ENCODE measurements around the gene SLC34A1.

The SLC34A1 gene

GRCh38 chr5:177446200-177447065, 62.2 kb downstream of the SLC34A1 start, which contains the start of gene PRR7:
Gene PRR7, plus strand, starts transcription at chr5:177446814. Its CDS starts 8,254 bp downstream, at chr5:177455068.
- peaks cover 26% of the 10 kb centered on the region for H3K27me3 ChIP-seq (ENCODE audit: control insufficient read depth, insufficient read depth, low read length)
- peak within 1 kb of the TSS; percentile 9 for H3K4me3 ChIP-seq (ENCODE audit: low read length)
- peaks cover 15% of the 10 kb centered on the region for H3K4me1 ChIP-seq (ENCODE audit: control insufficient read depth, insufficient read depth, low read length)
- H3K9me3 ChIP-seq (ENCODE audit: control insufficient read depth, low read length), result no peaks in the 10 kb centered on the region
- H3K9ac ChIP-seq (ENCODE audit: low read length), result peak within 1 kb of the TSS; percentile 29
- no peaks in the 10 kb centered on the region for H3K36me3 ChIP-seq (ENCODE audit: control insufficient read depth, insufficient read depth, low read length)

GRCh38 chr5:177447066-177447610, 62.9 kb downstream of the SLC34A1 start:
- Histone ChIP-seq H3K9ac (ENCODE audit: low read length) (no peak overlapping the region), H3K4me1 (ENCODE audit: control insufficient read depth, insufficient read depth, low read length) (peaks cover 15% of the 10 kb centered on the region), H3K27me3 (ENCODE audit: control insufficient read depth, insufficient read depth, low read length) (peaks cover 26% of the 10 kb centered on the region), H3K9me3 (ENCODE audit: control insufficient read depth, low read length) (no peaks in the 10 kb centered on the region), H3K36me3 (ENCODE audit: control insufficient read depth, insufficient read depth, low read length) (no peaks in the 10 kb centered on the region), H3K4me3 (ENCODE audit: low read length) (no peak overlapping the region)

GRCh38 chr5:177447611-177448243, 63.5 kb downstream of the SLC34A1 start:
- Histone ChIP-seq H3K9me3 (ENCODE audit: control insufficient read depth, low read length) (no peaks in the 10 kb centered on the region), H3K27me3 (ENCODE audit: control insufficient read depth, insufficient read depth, low read length) (peaks cover 26% of the 10 kb centered on the region), H3K9ac (ENCODE audit: low read length) (peak overlapping the region; percentile 15), H3K4me1 (ENCODE audit: control insufficient read depth, insufficient read depth, low read length) (peaks cover 15% of the 10 kb centered on the region), H3K4me3 (ENCODE audit: low read length) (no peak overlapping the region), H3K36me3 (ENCODE audit: control insufficient read depth, insufficient read depth, low read length) (no peaks in the 10 kb centered on the region)
